ENCODE results near the gene FBN2.

FBN2 gene

DNA sequence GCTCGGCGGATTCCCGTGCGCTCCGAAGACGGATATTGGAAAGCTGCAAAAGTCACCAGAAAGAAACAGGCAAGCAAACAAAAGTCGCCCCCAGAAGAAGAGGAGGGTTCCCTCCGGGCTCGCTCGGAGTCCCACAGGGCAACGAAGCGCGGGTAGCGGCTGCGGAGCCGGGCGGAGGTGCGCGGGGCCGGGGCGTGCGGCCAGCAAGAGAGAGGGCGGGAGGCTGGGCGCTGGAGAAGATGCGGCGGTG lies at the start of gene FBN2:
FBN2 (minus strand) TSS at position 246 of the 250 bp plus-strand sequence. CDS start 642 bp downstream, outside the sequence.
- H3K4me3 Mint-ChIP-seq: peak within 1 kb of the TSS; percentile 44 to 56
- H3K27ac Mint-ChIP-seq: no peak within 1 kb of the TSS
- ATAC-seq (peak; percentile 18), DNase-seq (no peak)
- peaks cover 63% of the 10 kb centered on the region for H3K27me3 Mint-ChIP-seq
- H3K4me1 Mint-ChIP-seq: peaks cover 8% of the 10 kb centered on the region
- H3K9me3 Mint-ChIP-seq: no peaks in the 10 kb centered on the region

DNA sequence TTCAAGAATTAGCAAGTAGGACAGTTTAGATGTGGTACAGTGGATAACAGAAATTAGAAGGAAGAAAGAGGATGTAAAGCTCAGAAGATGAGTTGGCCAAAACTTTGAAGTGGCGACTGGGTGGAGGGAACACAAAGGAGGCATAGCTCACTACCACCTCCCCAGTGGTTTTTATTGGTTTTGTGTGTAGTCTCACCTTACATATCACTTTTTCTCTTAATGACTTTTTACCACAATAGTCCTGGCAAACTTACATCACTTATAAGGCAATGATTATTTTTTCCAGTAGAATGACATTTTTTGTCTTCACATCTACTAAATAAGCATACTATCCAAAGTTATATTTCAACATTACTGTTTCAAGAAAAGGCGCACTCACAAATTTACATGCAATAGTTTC lies 49.2 kb upstream of the FBN2 start:
- Mint-ChIP-seq H3K9me3 (peaks cover 8 to 9% of the 10 kb centered on the region in 2 donors), H3K4me3 (no peak overlapping the region), H3K4me1 (no peaks in the 10 kb centered on the region), H3K27ac (no peak overlapping the region), H3K27me3 (no peaks in the 10 kb centered on the region)
- DNase-seq: no peak
- ATAC-seq: no peak

DNA sequence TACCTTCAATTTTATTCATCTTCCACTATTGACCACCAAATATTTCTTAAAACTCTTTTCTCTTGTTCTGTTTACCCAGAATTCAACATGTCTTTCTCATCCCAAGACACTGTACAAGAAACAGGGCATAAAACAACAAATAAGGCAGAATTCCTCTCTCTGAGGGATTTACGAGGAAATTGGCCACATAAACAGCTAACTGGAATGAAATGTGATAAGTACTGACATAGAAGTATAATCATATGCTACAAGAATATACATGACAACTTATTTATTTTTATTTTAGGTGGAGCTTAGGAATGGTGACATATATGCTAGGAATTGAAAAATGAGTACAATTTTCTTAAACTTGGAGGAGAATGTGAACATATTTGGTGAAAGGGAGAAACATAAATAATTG lies 48.8 kb upstream of the FBN2 start:
- H3K27me3 Mint-ChIP-seq: no peaks in the 10 kb centered on the region
- no peaks in the 10 kb centered on the region for H3K4me1 Mint-ChIP-seq
- peaks cover 8 to 10% of the 10 kb centered on the region in 2 donors for H3K9me3 Mint-ChIP-seq
- H3K27ac Mint-ChIP-seq: no peak overlapping the region
- ATAC-seq (no peak), DNase-seq (no peak)
- no peak overlapping the region for H3K4me3 Mint-ChIP-seq

DNA sequence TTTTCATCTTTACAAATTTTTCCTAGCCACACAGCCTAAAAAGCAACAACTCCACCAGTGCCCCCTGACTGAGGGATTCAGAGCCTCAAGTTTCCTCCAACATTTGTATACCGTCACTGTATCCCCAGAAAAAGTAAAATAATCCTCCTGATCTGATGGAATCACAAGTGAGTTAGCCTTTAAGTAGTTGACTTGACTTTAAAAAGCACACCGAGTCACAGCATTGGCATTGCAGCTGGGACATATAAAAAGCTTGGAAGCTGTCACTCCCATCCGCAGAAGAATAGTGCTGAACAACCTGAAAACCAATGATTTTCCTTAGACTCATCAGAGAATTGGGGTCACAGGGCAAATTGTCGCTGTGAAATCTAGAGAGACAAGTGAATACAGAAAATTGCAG lies 41.6 kb upstream of the FBN2 start:
- H3K27ac Mint-ChIP-seq: no peak overlapping the region
- ATAC-seq (no peak), DNase-seq (no peak)
- H3K4me1 Mint-ChIP-seq: no peaks in the 10 kb centered on the region
- H3K27me3 Mint-ChIP-seq: no peaks in the 10 kb centered on the region
- peaks cover 8 to 29% of the 10 kb centered on the region in 2 donors for H3K9me3 Mint-ChIP-seq
- H3K4me3 Mint-ChIP-seq: no peak overlapping the region

DNA sequence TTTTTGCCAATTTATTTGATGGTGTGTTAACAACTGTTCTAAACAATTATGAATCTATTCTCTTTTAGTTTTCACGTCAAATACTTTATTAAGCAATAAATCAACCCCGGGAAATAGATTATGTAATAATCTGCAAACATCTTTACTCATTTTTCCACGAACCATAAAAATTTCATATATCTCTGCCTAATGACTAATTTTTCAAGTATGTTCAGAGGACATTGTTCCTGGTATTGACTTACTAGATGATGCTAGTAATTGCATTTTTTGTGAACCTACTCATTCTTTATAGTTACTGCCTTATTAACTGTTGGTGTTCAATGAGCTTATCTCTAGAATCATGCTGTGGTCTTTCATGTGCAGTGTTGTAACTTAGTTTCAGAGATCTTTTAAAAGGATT lies 41.0 kb upstream of the FBN2 start:
- no peak for DNase-seq
- H3K27ac Mint-ChIP-seq: no peak overlapping the region

DNA sequence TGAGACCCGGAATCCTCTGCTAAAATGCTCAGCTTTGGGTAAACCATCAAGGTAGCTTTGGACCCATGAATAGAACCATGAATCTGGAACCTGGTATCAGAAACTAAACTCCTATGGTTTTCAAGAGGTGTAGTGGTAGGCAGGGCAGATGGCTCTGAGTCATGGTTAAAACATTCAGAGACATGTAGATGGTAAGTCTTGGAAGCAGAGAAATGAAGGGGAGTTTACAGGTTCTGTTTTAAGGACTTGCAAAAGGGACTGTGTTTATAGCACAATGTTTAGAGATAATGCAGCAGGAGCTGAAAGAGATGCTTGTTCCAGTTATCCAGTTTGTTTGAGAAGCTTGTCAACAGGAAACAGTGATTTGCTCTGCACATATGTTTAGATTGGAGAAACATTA lies 36.0 kb upstream of the FBN2 start:
- no peaks in the 10 kb centered on the region for H3K27me3 Mint-ChIP-seq
- no peak overlapping the region for H3K4me3 Mint-ChIP-seq
- H3K27ac Mint-ChIP-seq: no peak overlapping the region
- no peak for ATAC-seq
- DNase-seq: no peak
- H3K9me3 Mint-ChIP-seq: peaks cover 0 to 13% of the 10 kb centered on the region in 2 donors
- H3K4me1 Mint-ChIP-seq: no peaks in the 10 kb centered on the region

More for the DNA sequence above, 41.0 kb upstream of the FBN2 start:
- ATAC-seq: no peak
- Mint-ChIP-seq H3K27me3 (no peaks in the 10 kb centered on the region), H3K9me3 (peaks cover 8 to 29% of the 10 kb centered on the region in 2 donors), H3K4me3 (no peak overlapping the region), H3K4me1 (no peaks in the 10 kb centered on the region)

DNA sequence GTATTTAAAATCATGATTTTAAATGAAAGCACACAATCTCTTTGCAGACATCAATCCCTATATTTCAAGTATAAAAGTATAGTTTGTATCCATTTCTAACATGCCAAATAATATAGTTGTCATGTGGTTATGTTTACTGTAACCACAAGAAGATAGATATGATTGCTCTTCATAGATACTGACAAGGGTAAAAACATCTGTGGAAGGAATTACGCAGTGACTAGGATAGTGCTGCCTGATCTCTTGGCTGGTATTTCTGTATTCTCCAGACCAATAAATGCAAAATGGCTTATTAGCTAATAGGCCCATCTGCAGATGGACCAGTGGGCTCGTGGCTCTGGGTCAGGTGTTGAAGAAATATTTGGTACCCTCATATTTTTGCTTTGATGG lies 34.9 kb upstream of the FBN2 start:
- H3K4me3 Mint-ChIP-seq: no peak overlapping the region
- DNase-seq: no peak
- no peaks in the 10 kb centered on the region for H3K4me1 Mint-ChIP-seq
- no peak for ATAC-seq
- no peak overlapping the region for H3K27ac Mint-ChIP-seq
- no peaks in the 10 kb centered on the region for H3K27me3 Mint-ChIP-seq
- H3K9me3 Mint-ChIP-seq: peaks cover 0 to 6% of the 10 kb centered on the region in 2 donors

DNA sequence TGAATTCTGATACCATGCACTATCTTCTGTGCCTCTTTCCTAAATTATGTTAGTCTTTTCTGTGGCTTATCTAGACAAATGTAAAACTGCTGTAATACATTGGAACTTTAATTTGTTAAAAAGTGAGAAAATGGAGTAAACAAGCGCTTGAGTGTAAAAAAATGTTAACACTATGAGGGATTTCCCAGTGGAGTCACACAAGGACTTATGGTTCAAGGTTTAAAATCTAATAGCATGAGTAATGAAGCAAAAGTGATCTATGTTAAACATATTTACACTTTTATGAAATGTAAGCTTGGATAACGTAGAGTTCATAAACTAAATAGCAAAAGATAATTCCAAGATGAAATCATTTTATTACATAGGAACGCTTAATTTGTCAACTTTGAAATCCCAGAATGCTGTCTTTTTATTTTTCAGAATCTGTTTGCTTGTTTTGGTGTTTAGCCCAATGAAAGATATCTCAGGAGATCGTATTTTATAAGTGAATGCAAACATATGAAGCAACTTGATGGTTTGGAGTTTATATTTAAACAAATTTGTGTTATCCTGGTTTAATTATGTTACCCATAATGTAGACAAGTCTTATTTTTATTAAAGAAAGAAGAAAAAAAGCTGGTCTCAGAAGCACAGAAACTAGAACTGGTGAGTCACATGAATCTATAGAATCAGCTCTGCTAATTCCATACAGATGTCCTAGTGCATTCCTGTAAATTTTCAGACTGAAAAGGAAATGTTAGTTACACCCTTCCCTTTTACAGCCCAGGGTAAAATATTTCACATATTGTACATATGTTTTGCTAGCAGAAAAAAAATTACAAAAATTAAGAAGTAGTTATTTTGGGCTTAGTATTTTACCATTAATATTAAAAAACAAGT lies 34.2 kb upstream of the FBN2 start:
- H3K4me1 Mint-ChIP-seq: no peaks in the 10 kb centered on the region
- DNase-seq (no peak), ATAC-seq (no peak)
- H3K27me3 Mint-ChIP-seq: no peaks in the 10 kb centered on the region
- H3K27ac Mint-ChIP-seq: no peak overlapping the region
- H3K4me3 Mint-ChIP-seq: no peak overlapping the region
- H3K9me3 Mint-ChIP-seq: peaks cover 0 to 6% of the 10 kb centered on the region in 2 donors

DNA sequence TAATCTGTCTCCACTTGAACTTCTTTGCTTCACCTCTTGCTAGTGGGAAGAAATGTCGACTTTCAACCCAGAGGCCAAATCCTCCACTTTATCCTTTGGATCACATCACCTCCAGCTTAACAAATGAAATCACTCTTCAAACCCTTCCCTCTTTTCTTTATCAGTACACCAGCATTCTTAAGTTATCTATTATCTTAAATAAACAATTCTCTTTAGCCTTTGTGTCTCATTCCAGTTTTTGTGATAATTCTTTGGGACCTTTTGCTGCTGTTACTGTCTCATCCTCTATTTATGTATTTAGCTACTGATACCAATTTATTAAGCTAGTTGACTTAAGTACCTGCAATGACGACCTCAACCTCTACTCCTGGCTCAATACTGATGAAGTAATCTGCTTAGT lies 28.1 kb upstream of the FBN2 start:
- H3K27ac Mint-ChIP-seq: no peak overlapping the region
- no peak overlapping the region for H3K4me3 Mint-ChIP-seq
- H3K4me1 Mint-ChIP-seq: no peaks in the 10 kb centered on the region
- peaks cover 0 to 6% of the 10 kb centered on the region in 2 donors for H3K9me3 Mint-ChIP-seq
- ATAC-seq (no peak), DNase-seq (no peak)
- H3K27me3 Mint-ChIP-seq: no peaks in the 10 kb centered on the region

DNA sequence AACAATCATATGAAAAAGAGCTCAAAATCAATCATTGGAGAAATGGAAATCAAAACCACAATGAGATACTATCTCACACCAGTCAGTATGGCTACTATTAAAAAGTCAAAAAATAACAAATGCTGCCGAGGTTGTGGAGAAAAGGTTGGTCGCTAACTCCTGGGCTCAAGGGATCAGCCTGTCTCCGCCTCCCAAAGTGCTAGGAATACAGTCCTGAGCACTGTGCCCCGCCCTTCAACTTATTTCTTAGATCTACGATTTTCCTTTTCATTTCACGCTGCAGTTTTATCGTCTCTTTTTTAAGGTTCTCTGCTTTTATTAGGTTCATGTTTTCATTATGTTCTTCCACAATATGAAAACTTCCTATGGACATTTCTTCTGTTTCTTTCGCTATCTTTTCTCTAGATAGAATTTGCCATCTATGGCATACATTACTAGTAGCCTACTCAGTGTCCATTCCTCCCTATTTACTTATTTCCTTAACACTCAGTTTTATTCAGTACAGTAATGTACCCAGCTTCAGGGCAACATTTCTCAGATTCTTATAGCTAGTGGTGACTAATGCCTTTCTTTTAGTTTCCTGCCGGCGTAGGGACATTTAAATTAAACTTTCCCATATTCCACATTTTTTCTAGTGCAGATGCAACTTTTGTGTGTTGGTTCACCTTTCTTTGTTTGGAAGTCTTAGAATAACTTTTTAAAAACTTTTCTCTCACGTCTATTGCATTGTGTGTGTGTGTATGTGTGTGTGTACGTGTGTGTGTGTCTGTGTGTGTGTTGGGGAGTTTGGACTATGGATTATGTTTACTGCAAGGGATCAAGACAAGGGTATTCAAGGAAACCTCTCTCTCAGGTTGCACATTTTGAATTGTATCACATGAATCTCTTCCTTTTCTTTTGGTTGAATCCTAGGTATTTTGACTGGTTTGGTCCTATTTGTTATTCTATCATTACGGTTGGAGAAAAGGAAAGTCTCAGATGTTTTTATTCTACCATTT lies 21.6 kb upstream of the FBN2 start:
- Mint-ChIP-seq H3K4me3 (no peak overlapping the region), H3K27me3 (no peaks in the 10 kb centered on the region), H3K4me1 (no peaks in the 10 kb centered on the region), H3K27ac (no peak overlapping the region), H3K9me3 (peaks cover 0 to 7% of the 10 kb centered on the region in 2 donors)
- DNase-seq: no peak
- ATAC-seq: no peak

DNA sequence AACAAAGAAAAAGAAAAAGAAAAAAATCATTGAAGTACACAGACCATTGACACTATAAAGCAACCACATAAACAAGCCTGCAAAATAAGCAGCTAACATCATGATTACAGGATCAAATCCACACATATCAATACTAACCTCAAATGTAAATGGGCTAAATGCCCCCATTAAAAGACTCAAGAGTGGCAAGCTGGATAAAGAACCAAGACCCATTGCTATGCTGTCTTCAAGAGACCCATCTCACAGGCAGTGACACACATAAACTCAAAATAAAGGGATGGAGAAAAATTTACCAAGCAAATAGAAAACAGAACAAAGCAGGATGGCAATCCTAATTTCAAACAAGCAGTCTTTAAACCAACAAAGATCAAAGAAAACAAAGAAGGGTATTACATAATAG lies 15.7 kb upstream of the FBN2 start:
- Mint-ChIP-seq H3K27ac (no peak overlapping the region), H3K9me3 (peaks cover 18 to 23% of the 10 kb centered on the region in 2 donors), H3K27me3 (no peaks in the 10 kb centered on the region), H3K4me3 (no peak overlapping the region), H3K4me1 (no peaks in the 10 kb centered on the region)
- DNase-seq: no peak
- ATAC-seq: no peak

DNA sequence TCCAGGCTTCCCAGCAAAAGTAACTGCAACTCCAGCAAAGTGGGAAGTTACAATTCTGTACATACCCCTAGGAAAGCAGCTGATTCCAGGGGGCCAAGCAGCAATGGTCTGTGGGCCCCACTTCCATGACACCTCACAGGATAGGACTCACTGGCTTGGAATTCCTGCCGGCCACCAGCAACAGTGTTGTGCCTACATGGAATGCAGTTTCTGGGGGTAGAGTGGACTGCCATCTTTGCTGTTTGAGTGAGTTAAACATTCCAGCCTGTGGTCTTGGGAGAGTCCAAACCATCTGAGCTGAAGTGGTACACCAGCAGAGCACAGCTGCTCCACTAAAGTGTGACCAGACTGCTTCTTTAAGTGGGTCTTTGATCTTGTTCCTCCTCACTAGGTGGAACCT lies 13.4 kb upstream of the FBN2 start:
- no peak for ATAC-seq
- Mint-ChIP-seq H3K4me1 (no peaks in the 10 kb centered on the region), H3K9me3 (peaks cover 18 to 23% of the 10 kb centered on the region in 2 donors), H3K27ac (no peak overlapping the region), H3K4me3 (no peak overlapping the region), H3K27me3 (no peaks in the 10 kb centered on the region)
- DNase-seq: no peak

DNA sequence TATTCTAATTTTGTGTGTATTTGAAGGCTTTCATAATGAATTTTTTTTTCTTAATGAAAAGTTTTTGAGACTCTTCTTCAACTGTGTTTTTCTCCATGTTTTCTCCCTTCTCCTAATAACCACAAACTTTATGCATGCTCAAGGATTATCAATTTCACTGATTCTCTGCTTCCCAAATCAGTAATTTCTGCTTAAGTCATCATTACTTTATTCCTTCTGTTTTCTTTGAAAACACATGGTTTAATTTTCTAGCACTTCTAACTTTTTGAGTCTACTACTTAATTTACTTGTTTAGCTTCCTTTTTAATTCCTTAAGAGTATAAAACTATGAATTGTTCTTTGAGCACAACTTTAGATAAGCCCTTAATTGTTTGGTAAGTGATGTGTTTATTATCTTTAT lies 11.5 kb upstream of the FBN2 start:
- Mint-ChIP-seq H3K9me3 (peaks cover 18 to 22% of the 10 kb centered on the region in 2 donors), H3K27me3 (no peaks in the 10 kb centered on the region), H3K27ac (no peak overlapping the region), H3K4me3 (no peak overlapping the region), H3K4me1 (no peaks in the 10 kb centered on the region)
- ATAC-seq: no peak
- DNase-seq: no peak

DNA sequence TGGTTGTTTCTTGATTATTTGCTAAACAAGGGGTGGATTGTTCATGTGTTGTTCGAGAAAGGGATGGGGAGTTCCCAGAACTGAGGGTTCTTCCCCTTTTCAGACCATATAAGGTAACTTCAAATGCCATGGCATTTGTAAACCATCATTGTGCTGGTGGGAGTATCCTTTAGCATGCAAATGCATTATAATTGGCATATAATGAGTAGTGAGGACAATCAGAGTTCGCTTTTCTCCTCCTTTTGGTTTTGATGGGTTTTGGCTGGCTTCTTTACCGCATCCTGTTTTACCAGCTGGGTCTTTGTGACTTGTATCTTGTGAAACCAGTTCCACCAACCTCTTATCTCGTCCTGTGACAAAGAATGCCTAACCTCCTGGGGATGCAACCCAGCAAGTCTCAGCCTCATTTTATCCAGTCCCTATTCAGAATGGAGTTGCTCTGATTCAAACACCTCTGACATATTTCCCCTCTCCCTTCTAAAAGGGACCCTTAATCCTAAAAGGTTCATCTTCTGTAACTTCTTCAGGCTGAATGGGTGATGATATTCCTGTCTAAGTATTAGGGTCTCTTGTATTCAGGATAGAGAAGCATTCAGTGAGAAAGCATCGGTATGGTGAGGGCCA lies 8.7 kb upstream of the FBN2 start:
- H3K9me3 Mint-ChIP-seq: peaks cover 0 to 9% of the 10 kb centered on the region in 2 donors
- no peak for ATAC-seq
- H3K4me1 Mint-ChIP-seq: no peaks in the 10 kb centered on the region
- no peaks in the 10 kb centered on the region for H3K27me3 Mint-ChIP-seq
- no peak overlapping the region for H3K4me3 Mint-ChIP-seq
- no peak overlapping the region for H3K27ac Mint-ChIP-seq
- DNase-seq: no peak

DNA sequence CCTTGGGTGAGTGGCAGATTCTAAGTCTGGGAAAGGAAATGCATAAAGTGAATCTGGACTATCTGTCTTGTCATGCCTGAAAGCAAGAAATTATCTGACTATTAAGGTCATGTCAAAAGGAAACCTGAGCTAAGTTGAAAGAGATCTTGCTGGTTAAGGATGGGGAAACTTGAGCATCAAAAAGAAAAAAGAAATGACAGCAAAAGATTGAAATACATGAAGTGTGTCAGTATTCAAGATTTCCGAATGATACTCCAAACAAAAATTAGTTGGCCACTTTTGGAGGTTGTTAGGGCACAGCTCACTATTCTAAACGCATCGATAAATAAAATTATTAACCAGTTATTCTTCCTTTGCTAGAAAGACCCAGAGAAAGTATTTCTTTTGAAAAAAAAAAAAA lies 3.3 kb upstream of the FBN2 start:
- Mint-ChIP-seq H3K27me3 (peaks cover 47% of the 10 kb centered on the region), H3K9me3 (peaks cover 0 to 9% of the 10 kb centered on the region in 2 donors), H3K4me1 (peaks cover 8% of the 10 kb centered on the region), H3K4me3 (no peak overlapping the region), H3K27ac (no peak overlapping the region)
- DNase-seq: no peak
- ATAC-seq: no peak

DNA sequence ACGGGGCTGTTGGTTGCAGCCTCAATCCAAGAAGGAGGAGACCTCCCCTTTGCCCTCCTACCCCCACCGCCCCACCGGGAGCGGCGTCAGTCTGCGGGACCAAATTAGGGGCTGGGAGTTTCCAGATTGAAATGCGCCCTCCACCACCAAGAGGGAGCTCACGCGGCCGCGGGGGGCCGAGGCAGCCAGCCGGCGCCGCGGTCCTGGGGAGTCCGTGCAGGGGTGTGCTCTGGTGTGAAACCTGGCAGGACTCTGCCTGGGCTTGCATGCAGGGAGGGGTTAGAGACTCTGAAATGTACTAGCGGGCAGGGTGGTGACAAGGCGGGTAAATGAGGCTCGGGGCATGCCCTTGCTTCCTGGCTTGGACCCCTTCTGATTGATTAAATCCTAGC lies 989 bp upstream of the FBN2 start:
- Mint-ChIP-seq H3K27ac (no peak overlapping the region), H3K4me3 (no peak overlapping the region), H3K4me1 (peaks cover 8% of the 10 kb centered on the region), H3K9me3 (peaks cover 0 to 5% of the 10 kb centered on the region in 2 donors), H3K27me3 (peaks cover 63% of the 10 kb centered on the region)
- ATAC-seq: no peak
- no peak for DNase-seq
